Measurements from ENCODE around the gene FOSL1. TPM values are rescaled to one million over a fixed set of nuclear protein-coding genes. Genes with fewer than 3 reads are reported as not detected.

Gene FOSL1
- polyA plus RNA-seq, 3 donors, result 2.5 to 28.2 (median 2.5) TPM

GRCh38 chr11:65856689-65857499, 43.3 kb downstream of the FOSL1 start:
- Histone ChIP-seq H3K4me1 (ENCODE audit: control insufficient read depth in 1 of 2, insufficient read depth in 2 of 2, low read length in 2 of 2) (peaks cover 41 to 54% of the 10 kb centered on the region in 2 donors), H2AFZ (ENCODE audit: insufficient read depth, low read depth, low read length, poor library complexity, severe bottlenecking) (peak overlapping the region; percentile 79), H3K9ac (ENCODE audit: insufficient read depth, low read length, poor library complexity, severe bottlenecking) (peak overlapping the region; percentile 85), H3K9me3 (replicated peaks in 1 of 2; ENCODE audit: control insufficient read depth in 1 of 2, insufficient read depth in 1 of 2, low read length in 2 of 2) (peaks cover 0 to under 1% of the 10 kb centered on the region in 2 donors), H3K27me3 (ENCODE audit: control insufficient read depth in 2 of 2, insufficient read depth in 2 of 2, low read length in 2 of 2) (no peaks in the 10 kb centered on the region), H3K4me3 (replicated peaks in 1 of 3; ENCODE audit: low read depth in 2 of 3, low read length in 3 of 3) (peak overlapping the region; percentile 76 to 98 (median 91)), H3K4me2 (replicated peaks; ENCODE audit: extremely low read depth, low read length, poor library complexity, severe bottlenecking) (peak overlapping the region; percentile 96), H3K27ac (ENCODE audit: low read depth in 1 of 2, low read length in 2 of 2) (peak overlapping the region; percentile 89 to 93), H3K36me3 (replicated peaks in 1 of 2; ENCODE audit: control insufficient read depth in 1 of 2, insufficient read depth in 2 of 2, low read length in 2 of 2) (peaks cover 39 to 51% of the 10 kb centered on the region in 2 donors), H3K79me2 (ENCODE audit: insufficient read depth, low read length) (peaks cover 64% of the 10 kb centered on the region), H4K20me1 (ENCODE audit: insufficient read depth, low read length) (peaks cover 70% of the 10 kb centered on the region)
- 1% methylated on average over 57 of the region's 57 CpGs for WGBS (ENCODE audit: insufficient coverage)
- peaks cover 0 to 2% (median 1%) of the 10 kb centered on the region in 3 donors for H3K27me3 Mint-ChIP-seq (ENCODE audit: low read depth in 3 of 3)
- H3K4me1 Mint-ChIP-seq, result peaks cover 60% of the 10 kb centered on the region
- peak; percentile 83 to 88 (median 87) for DNase-seq
- peaks cover 41 to 53% of the 10 kb centered on the region in 2 donors for H3K36me3 Mint-ChIP-seq
- intact Hi-C loops (cut with micrococcal nuclease), result no loop called here
- H3K27ac Mint-ChIP-seq, result peak overlapping the region; percentile 79 to 97 (median 95)
- H3K9me3 Mint-ChIP-seq, result peaks cover 0 to 8% (median 2%) of the 10 kb centered on the region in 7 donors
- TF ChIP-seq CTCF (IDR thresholded peaks at IDR 0.05), result no peak
- H3K4me3 Mint-ChIP-seq, result peak overlapping the region; percentile 87 to 94

DNA sequence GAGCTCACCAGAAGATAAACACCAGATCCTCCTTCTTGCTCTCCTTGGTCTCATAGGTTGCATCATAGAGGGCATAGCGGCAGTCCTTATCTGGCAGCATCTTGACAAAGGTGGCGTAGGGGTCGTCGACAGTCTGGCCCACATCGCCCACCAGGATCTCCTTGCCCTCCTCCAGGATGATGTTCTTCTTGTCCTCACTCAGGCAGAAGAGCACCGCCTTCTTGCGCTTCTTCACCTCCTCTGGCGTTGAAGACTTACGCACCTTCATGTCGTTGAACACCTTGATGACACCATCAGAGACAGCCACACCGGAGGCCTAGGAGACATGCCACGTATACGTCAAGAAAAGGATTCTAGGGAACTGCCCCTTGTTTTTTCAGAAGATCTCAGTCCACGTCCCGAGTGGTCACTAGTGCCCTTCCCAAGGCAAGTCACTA, 44.2 kb downstream of the FOSL1 start:
- peaks cover 70% of the 10 kb centered on the region for H4K20me1 ChIP-seq (ENCODE audit: insufficient read depth, low read length)
- intact Hi-C loops (cut with micrococcal nuclease), result no loop called here

More for the DNA sequence above, 44.2 kb downstream of the FOSL1 start:
- no peak for TF ChIP-seq CTCF (IDR thresholded peaks at IDR 0.05)
- Histone ChIP-seq H3K4me2 (replicated peaks; ENCODE audit: extremely low read depth, low read length, poor library complexity, severe bottlenecking) (peak overlapping the region; percentile 96), H3K36me3 (replicated peaks in 1 of 2; ENCODE audit: control insufficient read depth in 1 of 2, insufficient read depth in 2 of 2, low read length in 2 of 2) (peaks cover 42 to 53% of the 10 kb centered on the region in 2 donors), H3K79me2 (ENCODE audit: insufficient read depth, low read length) (peaks cover 54% of the 10 kb centered on the region), H2AFZ (ENCODE audit: insufficient read depth, low read depth, low read length, poor library complexity, severe bottlenecking) (no peak overlapping the region), H3K27ac (ENCODE audit: low read depth in 1 of 2, low read length in 2 of 2) (peak overlapping the region; percentile 8 to 93), H3K4me1 (ENCODE audit: control insufficient read depth in 1 of 2, insufficient read depth in 2 of 2, low read length in 2 of 2) (peaks cover 33 to 45% of the 10 kb centered on the region in 2 donors), H3K9me3 (replicated peaks in 1 of 2; ENCODE audit: control insufficient read depth in 1 of 2, insufficient read depth in 1 of 2, low read length in 2 of 2) (peaks cover 4 to 8% of the 10 kb centered on the region in 2 donors), H3K9ac (ENCODE audit: insufficient read depth, low read length, poor library complexity, severe bottlenecking) (no peak overlapping the region), H3K4me3 (replicated peaks in 1 of 3; ENCODE audit: low read depth in 2 of 3, low read length in 3 of 3) (peak overlapping the region in 2 of 3 experiments; percentile 91 to 98), H3K27me3 (ENCODE audit: control insufficient read depth in 2 of 2, insufficient read depth in 2 of 2, low read length in 2 of 2) (no peaks in the 10 kb centered on the region)
- Mint-ChIP-seq H3K27me3 (ENCODE audit: low read depth in 3 of 3) (peaks cover 0 to 2% (median 1%) of the 10 kb centered on the region in 3 donors), H3K4me3 (peak overlapping the region; percentile 87 to 94), H3K27ac (peak overlapping the region; percentile 52 to 97 (median 95)), H3K36me3 (peaks cover 45 to 58% of the 10 kb centered on the region in 2 donors), H3K4me1 (peaks cover 50% of the 10 kb centered on the region), H3K9me3 (peaks cover 0 to 15% (median 8%) of the 10 kb centered on the region in 7 donors)
- WGBS (ENCODE audit: insufficient coverage), result 93% methylated on average over 15 of the region's 15 CpGs
- DNase-seq, result no peak
